Karpas-422 (cell line): Measurements from ENCODE around the gene DPYD. TPM values are rescaled to one million over a fixed set of nuclear protein-coding genes. Genes with fewer than 3 reads are reported as not detected.

Experiments
- DNase-seq: peaks from one replicate; pipeline ENCODE4 v3.0.0-alpha.2; 2015
- H2AFZ ChIP-seq: fragments of 200-600 bp; sonication (generic); 2 replicates; pipeline ENCODE4 v1.6.1; 2014; ENCODE audit warnings: antibody characterized with exemption, low read length, mixed read lengths
- H3K27ac ChIP-seq: fragments of 200-600 bp; sonication (generic); 2 replicates; pipeline ENCODE4 v1.5.1; 2014; ENCODE audit warnings: mild to moderate bottlenecking, low read length, moderate library complexity
- H3K27me3 ChIP-seq: fragments of 200-600 bp; sonication (generic); 2 replicates; pipeline ENCODE4 v1.6.1; 2014; ENCODE audit warnings: low read length, mixed read lengths
- H3K36me3 ChIP-seq: fragments of 200-600 bp; sonication (generic); 2 replicates; pipeline ENCODE4 v1.6.1; 2014; ENCODE audit warnings: low read length, mixed read lengths; ENCODE audit not compliant: insufficient read depth
- H3K4me1 ChIP-seq: fragments of 200-600 bp; sonication (generic); 2 replicates; pipeline ENCODE4 v1.6.1; 2014; ENCODE audit warnings: mild to moderate bottlenecking, low read length, mixed read lengths
- H3K4me2 ChIP-seq: fragments of 200-600 bp; sonication (generic); 2 replicates; pipeline ENCODE4 v1.6.1; 2014; ENCODE audit warnings: low read length, low read depth, mild to moderate bottlenecking; ENCODE audit not compliant: poor library complexity, severe bottlenecking
- H3K4me3 ChIP-seq: fragments of 200-600 bp; sonication (generic); 2 replicates; pipeline ENCODE4 v1.5.1; 2014; ENCODE audit warnings: mild to moderate bottlenecking, antibody characterized with exemption, low read length, mixed read lengths
- H3K79me2 ChIP-seq: fragments of 200-600 bp; sonication (generic); 2 replicates; pipeline ENCODE4 v1.6.1; 2014; ENCODE audit warnings: mild to moderate bottlenecking, low read length, mixed read lengths
- H3K9ac ChIP-seq: fragments of 200-600 bp; sonication (generic); 2 replicates; pipeline ENCODE4 v1.6.0; 2014; ENCODE audit warnings: low read length
- H3K9me2 ChIP-seq: fragments of 200-600 bp; sonication (generic), shearing (Covaris generic); replicated peaks from 2 replicates; pipeline ENCODE4 v1.6.0; 2014; ENCODE audit warnings: mild to moderate bottlenecking, low read length, moderate library complexity; ENCODE audit not compliant: insufficient read depth
- H3K9me3 ChIP-seq: fragments of 300-700, 200-600 bp; sonication (generic); 2 replicates; pipeline ENCODE4 v1.6.1; 2014; ENCODE audit warnings: low read length, mixed read lengths
- H4K20me1 ChIP-seq: fragments of 200-600 bp; sonication (generic); 2 replicates; pipeline ENCODE4 v1.6.1; 2014; ENCODE audit warnings: mild to moderate bottlenecking, antibody characterized with exemption, low read length, low read depth; ENCODE audit not compliant: insufficient read depth
- total RNA-seq: library from RNA; depleted of rRNA; stranded (reverse); fragments of >200 nt; shearing (Covaris generic); gene quantifications from 2 replicates; pipeline ENCODE4 v1.2.3, GENCODE V29; 2014; ENCODE audit warnings: low replicate concordance

DPYD gene
- total RNA-seq, 1 experiment from 2014 or later: 59.4 TPM

DNA sequence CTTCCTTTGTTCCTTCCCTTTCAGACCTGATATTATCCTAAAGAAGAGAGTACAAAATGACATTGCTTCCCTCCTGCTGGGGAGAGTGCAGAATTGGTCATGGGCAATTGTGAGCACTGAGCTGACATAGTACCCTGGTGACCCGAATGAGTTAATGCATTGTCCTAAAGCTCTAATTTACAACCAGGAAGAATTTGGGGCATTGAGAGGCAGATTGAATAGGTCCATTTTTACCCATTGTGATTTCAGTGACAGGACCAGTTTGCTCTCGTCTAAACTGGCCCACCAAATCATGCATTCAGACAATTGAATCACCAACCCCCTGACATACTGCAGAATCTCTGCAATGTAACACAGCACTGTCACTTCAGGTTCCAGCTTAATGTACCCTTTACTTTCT is 497.4 kb downstream of the DPYD start:
- no peaks in the 10 kb centered on the region for H3K36me3 ChIP-seq
- H2AFZ ChIP-seq: no peak overlapping the region
- no peak for DNase-seq
- H3K9me3 ChIP-seq: no peaks in the 10 kb centered on the region
- no peak overlapping the region for H3K4me3 ChIP-seq
- no peaks in the 10 kb centered on the region for H3K4me1 ChIP-seq
- no peak overlapping the region for H3K4me2 ChIP-seq
- H3K79me2 ChIP-seq: no peaks in the 10 kb centered on the region
- H3K9me2 ChIP-seq: no peaks in the 10 kb centered on the region
- no peak overlapping the region for H3K27ac ChIP-seq
- no peak overlapping the region for H3K9ac ChIP-seq
- H4K20me1 ChIP-seq: no peaks in the 10 kb centered on the region
- H3K27me3 ChIP-seq: no peaks in the 10 kb centered on the region

- H3K27me3 ChIP-seq: no peaks in the 10 kb centered on the region
- H3K9ac ChIP-seq: no peak overlapping the region
- H3K36me3 ChIP-seq: no peaks in the 10 kb centered on the region
- no peak for DNase-seq
- no peaks in the 10 kb centered on the region for H4K20me1 ChIP-seq
- H2AFZ ChIP-seq: no peak overlapping the region
- no peaks in the 10 kb centered on the region for H3K4me1 ChIP-seq
- H3K9me3 ChIP-seq: no peaks in the 10 kb centered on the region
- H3K4me3 ChIP-seq: no peak overlapping the region
- no peak overlapping the region for H3K4me2 ChIP-seq
- no peaks in the 10 kb centered on the region for H3K9me2 ChIP-seq
- H3K79me2 ChIP-seq: no peaks in the 10 kb centered on the region
- H3K27ac ChIP-seq: no peak overlapping the region
Measured at GRCh38 chr1:97417661-97418060, 503.2 kb downstream of the DPYD start.

- Histone ChIP-seq H3K4me2 (no peak overlapping the region), H3K4me3 (no peak overlapping the region), H3K9me2 (no peaks in the 10 kb centered on the region), H3K36me3 (no peaks in the 10 kb centered on the region), H3K27ac (no peak overlapping the region), H4K20me1 (no peaks in the 10 kb centered on the region), H3K9ac (no peak overlapping the region), H3K4me1 (no peaks in the 10 kb centered on the region), H3K79me2 (0 out of 2 replicates have a peak, but pooled peaks cover 5% of the 10 kb centered on the region), H2AFZ (no peak overlapping the region), H3K27me3 (no peaks in the 10 kb centered on the region), H3K9me3 (no peaks in the 10 kb centered on the region)
- DNase-seq: peak; percentile 33
Measured at GRCh38 chr1:97414682-97415312, 506.0 kb downstream of the DPYD start.

DNA sequence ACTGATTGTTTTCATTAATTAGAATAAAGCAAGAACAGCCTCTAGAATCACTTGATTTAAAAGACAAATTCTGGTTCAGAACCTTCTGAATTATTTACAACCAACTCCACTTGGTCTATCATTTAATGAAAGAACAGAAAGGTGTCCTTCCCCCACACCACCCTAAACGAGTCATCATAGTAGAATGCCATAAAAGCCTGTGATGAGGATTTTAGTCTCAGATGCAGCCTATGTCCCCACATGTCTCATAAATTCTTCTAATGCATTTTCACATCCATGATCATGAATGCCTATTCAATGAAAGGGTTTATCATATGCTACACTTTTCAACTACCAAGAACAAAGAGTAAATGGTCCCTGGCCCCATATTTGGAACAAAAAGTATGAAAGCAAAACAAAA is 508.1 kb downstream of the DPYD start:
- Histone ChIP-seq H3K4me3 (no peak overlapping the region), H4K20me1 (no peaks in the 10 kb centered on the region), H3K79me2 (0 out of 2 replicates have a peak, but pooled peaks cover 5% of the 10 kb centered on the region), H2AFZ (no peak overlapping the region), H3K27ac (no peak overlapping the region), H3K9me3 (no peaks in the 10 kb centered on the region), H3K27me3 (no peaks in the 10 kb centered on the region), H3K4me2 (no peak overlapping the region), H3K4me1 (no peaks in the 10 kb centered on the region), H3K9ac (no peak overlapping the region), H3K9me2 (no peaks in the 10 kb centered on the region), H3K36me3 (no peaks in the 10 kb centered on the region)
- no peak for DNase-seq

- 0 out of 2 replicates have a peak, but pooled peaks cover 5% of the 10 kb centered on the region for H3K79me2 ChIP-seq
- no peaks in the 10 kb centered on the region for H3K4me1 ChIP-seq
- H3K9me3 ChIP-seq: no peaks in the 10 kb centered on the region
- DNase-seq: no peak
- no peaks in the 10 kb centered on the region for H3K9me2 ChIP-seq
- H4K20me1 ChIP-seq: no peaks in the 10 kb centered on the region
- no peak overlapping the region for H2AFZ ChIP-seq
- no peak overlapping the region for H3K4me2 ChIP-seq
- H3K27ac ChIP-seq: no peak overlapping the region
- H3K36me3 ChIP-seq: no peaks in the 10 kb centered on the region
- H3K27me3 ChIP-seq: no peaks in the 10 kb centered on the region
- no peak overlapping the region for H3K9ac ChIP-seq
- no peak overlapping the region for H3K4me3 ChIP-seq
Measured at GRCh38 chr1:97412166-97412565, 508.7 kb downstream of the DPYD start.

DNA sequence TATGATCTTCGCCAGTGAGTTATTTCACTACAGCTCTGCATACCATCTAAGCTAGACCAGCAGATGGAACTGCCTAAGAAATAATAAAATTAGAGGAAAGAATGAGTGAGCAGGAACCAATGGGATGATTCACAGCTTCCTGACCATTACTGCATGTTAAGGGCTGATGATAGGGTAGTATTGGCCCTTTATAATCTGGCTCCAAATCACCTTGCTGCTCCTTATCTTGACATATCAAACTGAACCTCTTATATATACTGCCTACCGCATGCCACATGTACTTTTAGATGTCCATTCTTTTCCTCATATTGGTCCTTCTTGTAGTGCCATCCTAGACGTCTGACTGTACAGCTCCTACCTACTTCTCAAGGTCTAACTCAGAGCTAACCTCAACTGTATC is 524.4 kb downstream of the DPYD start:
- Histone ChIP-seq H4K20me1 (no peaks in the 10 kb centered on the region), H3K4me2 (no peak overlapping the region), H3K4me3 (no peak overlapping the region), H3K4me1 (no peaks in the 10 kb centered on the region), H3K9ac (no peak overlapping the region), H3K9me3 (no peaks in the 10 kb centered on the region), H3K27ac (no peak overlapping the region), H2AFZ (no peak overlapping the region), H3K36me3 (no peaks in the 10 kb centered on the region), H3K79me2 (no peaks in the 10 kb centered on the region), H3K9me2 (no peaks in the 10 kb centered on the region), H3K27me3 (no peaks in the 10 kb centered on the region)
- DNase-seq: no peak

DNA sequence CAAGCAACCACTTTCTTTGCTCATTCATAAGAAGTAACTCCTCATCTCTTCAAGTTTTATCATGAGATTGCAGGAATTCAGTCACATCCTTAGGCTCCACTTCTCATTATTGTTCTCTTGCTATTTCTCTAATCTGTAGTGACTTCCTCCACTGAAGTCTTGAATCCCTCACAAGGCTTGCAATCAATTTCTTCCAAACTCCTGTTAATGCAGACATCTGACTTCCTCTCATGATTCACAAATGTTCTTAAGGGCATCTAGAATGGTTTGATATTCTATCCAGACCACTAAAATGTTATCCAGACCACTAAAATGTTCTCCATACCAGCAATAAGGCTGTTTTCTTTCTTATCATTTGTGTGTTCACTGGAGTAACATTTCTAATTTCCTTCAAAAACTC is 528.1 kb downstream of the DPYD start:
- no peak overlapping the region for H3K4me3 ChIP-seq
- H3K9me2 ChIP-seq: no peaks in the 10 kb centered on the region
- H3K4me1 ChIP-seq: no peaks in the 10 kb centered on the region; the same call in 1 of the 2 replicates
- no peak overlapping the region for H2AFZ ChIP-seq
- no peak overlapping the region for H3K27ac ChIP-seq
- no peak overlapping the region for H3K9ac ChIP-seq
- H3K27me3 ChIP-seq: no peaks in the 10 kb centered on the region
- H3K9me3 ChIP-seq: no peaks in the 10 kb centered on the region
- no peaks in the 10 kb centered on the region for H3K79me2 ChIP-seq
- no peaks in the 10 kb centered on the region for H3K36me3 ChIP-seq
- no peak overlapping the region for H3K4me2 ChIP-seq
- DNase-seq: no peak
- no peaks in the 10 kb centered on the region for H4K20me1 ChIP-seq

DNA sequence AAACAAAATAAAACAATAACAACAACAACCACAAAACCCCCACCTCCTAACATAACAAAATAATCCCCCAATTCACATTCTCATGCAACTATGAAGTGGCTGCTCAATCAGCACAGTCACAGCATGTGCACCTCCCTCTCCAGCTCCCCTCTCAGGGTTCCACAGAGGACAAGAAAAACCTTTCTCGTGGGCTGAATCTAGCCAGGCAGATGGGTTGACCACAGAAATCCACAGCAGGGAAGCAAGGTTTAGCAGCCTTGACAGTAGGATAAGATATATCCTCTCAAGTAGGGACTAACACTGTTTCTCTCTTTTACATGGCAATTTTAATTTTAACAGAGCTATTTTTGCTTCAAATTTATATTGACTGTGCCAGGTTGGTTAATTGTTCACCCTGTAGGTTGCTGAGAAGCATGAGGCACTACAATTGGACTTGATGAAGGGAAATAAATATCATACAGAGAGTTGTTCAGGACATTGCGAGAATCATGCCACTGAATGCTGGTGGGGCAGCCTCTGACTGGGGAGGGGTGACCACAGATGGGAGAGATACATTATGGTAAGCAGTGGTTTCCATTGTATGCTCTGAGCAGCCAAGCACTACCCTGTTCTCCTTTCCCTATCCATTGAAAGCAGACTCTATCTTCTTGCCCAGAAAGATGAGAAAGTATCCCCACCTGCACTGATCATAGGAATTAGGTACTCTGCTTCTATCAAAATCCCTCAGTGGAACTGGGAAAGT is 535.1 kb downstream of the DPYD start:
- Histone ChIP-seq H3K9me3 (no peaks in the 10 kb centered on the region), H4K20me1 (no peaks in the 10 kb centered on the region), H3K4me2 (no peak overlapping the region), H3K27me3 (no peaks in the 10 kb centered on the region), H3K79me2 (no peaks in the 10 kb centered on the region), H3K36me3 (no peaks in the 10 kb centered on the region), H2AFZ (no peak overlapping the region), H3K27ac (no peak overlapping the region), H3K9me2 (no peaks in the 10 kb centered on the region), H3K4me3 (no peak overlapping the region), H3K4me1 (peaks cover 4% of the 10 kb centered on the region; the same call in 1 of the 2 replicates), H3K9ac (no peak overlapping the region)
- DNase-seq: no peak
